Stimulated activated CD8-positive, alpha-beta memory T cell treated with anti-CD3 and anti-CD28 coated beads, Interleukin-15, amount 100 ng/mL, for 1 hour (primary cell): ENCODE data around the gene ENTPD6.
"Not testable (repeated sequence)": the region's sequence is repeated elsewhere in the genome, so short reads cannot be mapped to it uniquely, and the experiment has no call there.

ENCODE experiments used
- DNase-seq: peaks from one replicate; pipeline ENCODE4 v3.0.0-alpha.2; 2020; ENCODE audit warnings: low read depth

The ENTPD6 gene

DNA sequence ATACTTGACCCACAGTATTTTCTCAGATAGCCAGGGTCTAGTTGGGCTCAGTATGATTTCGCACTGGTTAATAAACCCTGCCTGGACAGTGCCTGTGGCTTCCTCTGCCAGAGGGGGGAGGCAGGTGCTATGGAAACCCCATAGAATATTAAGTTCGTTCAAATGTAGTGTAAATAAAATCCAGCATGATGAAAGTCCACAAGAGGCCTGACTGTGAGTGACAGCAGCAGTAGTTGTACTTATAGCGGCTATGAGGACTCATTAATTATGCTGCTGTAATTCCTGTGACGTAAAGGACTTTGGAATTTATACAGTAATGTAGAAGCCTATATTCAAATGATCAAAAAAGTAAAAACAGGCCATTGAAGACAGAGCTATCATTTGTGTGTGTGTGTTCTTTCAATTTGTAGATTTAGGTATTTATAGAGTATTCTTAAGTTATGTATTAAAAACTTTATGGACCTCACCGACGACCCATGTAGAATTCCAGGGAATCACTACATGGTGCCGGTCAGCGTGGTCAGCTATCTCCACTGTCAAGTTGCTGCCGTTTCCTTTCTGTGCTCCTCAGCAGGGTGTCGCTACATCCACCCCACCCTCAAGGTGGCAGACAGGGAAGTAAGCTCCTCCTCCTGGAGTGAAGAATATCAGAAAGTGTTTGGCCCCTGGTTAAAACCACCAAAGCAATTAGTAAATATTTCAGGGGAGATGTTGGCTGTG lies 62.4 kb downstream of the ENTPD6 start:
- DNase-seq: no peak

DNA sequence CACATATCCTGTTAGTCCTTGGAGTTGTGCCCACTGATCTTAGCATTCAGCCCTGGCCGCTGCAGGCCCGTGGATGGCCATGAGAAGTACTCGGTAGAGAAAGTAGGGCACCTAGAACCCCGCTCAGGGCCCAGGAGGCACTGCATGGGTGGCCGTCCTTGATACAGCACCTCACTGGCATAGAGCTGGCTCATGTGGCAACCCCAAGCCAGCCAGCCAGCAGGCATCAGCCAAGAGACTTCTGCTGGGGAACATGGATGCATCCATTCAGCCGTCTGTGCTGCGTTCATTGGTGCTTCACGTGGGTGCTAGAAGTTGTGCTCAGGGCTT lies 62.9 kb downstream of the ENTPD6 start:
- DNase-seq: no peak

DNA sequence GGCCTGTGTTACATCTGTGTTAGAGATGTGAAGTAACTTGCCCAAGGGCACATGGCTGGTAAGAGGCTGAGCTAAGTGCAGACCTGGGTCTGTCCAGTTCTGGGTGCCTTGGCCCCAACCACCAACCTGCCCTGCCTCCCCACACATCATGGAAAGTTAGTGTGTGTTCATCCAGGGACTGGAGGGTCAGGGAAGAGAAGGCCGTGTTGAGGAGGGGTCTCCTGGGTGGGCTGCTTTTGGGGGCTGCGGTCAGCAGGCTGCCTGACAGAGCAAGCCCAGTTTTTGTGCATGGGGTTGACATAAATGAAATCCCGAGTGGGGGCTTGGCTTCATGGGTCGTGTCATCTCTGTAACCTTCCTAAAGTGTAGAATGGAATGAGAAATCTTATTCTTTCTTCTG lies 63.3 kb downstream of the ENTPD6 start:
- no peak for DNase-seq

DNA sequence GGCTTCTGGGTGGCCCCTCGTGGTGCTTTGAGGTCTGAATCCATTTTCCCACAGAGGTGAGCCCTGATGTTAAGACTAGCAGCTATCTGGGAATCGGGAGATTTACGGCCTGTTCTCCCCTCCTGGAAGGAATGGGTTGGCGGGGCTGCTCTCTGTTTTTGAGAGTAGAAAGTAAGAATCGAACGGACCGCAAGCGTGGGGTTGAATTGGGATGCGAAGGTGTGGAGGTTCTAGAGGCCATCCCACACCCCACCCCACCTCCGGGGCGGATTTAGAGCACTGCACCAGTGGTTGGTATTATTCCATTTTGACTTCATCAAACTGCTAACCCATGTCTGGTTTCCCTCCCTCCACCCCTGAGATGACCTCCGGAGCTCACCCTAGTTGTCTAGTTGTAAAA lies 63.8 kb downstream of the ENTPD6 start:
- DNase-seq: no peak

DNA sequence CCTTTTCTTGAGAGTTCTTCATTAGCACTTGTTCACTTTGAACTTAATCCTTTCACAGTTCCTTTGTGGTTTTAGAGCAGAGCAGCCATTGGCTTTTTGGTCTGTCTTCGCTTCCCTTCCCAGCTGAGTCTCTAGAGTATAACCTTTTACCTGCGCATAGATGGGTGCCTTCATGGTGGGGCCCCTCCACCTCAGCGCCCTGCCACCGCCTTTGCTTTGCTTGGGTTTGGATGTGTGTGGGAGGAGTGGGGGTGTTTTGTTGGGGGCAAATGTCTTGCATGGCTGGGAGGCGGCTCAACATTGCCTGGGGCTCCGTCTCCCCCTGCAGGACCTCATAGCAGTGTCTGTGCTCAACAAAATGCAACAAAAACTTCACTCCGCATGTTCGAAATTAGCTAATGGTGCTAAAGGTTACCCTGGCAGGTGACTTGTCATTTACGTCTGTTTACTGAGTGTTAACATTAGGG lies 64.3 kb downstream of the ENTPD6 start:
- no peak for DNase-seq

DNA sequence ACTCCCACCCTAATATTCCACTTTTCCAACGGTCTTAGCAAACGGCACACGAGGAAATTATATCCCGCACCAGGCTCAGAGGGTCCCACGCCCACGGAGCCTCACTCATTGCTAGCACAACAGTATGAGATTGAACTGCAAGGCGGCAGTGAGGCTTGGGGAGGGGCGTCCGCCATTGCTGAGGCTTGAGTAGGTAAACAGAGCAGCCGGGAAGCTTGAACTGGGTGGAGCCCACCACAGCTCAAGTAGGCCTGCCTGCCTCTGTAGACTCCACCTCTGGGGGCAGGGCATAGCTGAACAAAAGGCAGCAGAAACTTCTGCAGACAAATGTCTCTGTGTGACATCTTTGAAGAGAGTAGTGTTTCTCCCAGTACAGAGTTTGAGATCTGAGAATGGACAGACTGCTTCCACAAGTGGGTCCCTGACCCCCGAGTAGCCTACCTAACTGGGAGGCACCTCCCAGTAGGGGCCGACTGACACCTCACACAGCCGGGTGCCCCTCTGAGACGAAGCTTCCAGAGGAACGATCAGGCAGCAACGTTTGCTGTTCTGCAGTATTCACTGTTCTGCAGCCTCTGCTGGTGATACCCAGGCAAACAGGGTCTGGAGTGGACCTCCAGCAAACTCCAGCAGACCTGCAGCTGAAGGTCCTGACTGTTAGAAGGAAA lies 65.4 kb downstream of the ENTPD6 start:
- not testable (repeated sequence) for DNase-seq

DNA sequence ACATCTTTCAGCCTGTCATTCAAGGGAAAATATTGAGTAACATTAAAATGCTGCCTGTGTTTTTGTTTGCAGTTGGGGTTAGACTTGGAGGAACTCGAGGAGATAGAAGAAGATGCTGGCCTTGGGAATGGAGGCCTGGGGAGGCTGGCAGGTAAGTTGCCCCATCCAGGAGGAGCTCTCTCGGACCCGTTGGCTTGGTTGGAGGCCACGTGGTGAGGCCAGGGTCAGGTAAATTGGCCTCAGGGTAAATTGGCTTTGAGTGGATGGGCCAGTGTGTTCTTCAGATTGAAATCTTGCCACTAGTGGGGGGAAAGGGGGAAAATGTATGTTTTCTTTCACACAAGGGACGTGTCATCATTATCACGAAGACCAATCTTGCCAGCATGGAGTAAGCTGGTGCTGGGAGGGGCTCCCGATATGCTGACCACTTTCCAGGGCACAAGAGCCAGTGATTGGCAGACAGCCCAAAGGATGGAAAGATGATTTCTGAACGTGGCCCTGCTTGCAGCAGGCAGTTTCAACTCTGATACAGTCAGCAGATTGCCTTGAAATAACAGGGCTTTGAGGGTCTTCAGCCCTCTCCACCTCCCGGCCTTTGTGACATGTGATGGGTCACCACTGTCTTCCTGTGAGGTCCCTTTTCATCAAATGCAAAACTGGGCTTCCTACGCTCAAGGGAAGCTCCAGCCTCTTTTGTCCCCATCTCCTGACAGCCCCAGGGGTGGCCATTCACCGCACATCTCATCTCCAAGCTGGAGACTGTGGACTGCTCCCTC lies 73.7 kb downstream of the ENTPD6 start:
- no peak for DNase-seq

DNA sequence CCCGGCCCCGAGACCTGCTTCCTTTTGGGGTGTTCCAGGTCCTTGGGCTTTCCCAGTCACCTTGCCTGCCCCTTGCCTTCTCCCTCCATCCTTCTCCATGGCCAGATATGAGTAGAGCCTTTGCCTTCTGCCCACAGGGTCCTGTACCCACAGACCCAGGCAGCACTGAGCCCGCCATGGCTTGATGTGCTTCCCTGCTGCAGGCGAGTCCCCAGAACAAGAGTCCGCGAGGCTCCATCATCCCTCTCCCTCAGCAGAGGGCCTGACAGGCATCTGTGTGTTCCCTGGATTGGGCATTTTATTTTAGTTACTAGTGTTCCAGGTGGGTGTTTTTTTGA lies 74.3 kb downstream of the ENTPD6 start:
- DNase-seq: no peak

DNA sequence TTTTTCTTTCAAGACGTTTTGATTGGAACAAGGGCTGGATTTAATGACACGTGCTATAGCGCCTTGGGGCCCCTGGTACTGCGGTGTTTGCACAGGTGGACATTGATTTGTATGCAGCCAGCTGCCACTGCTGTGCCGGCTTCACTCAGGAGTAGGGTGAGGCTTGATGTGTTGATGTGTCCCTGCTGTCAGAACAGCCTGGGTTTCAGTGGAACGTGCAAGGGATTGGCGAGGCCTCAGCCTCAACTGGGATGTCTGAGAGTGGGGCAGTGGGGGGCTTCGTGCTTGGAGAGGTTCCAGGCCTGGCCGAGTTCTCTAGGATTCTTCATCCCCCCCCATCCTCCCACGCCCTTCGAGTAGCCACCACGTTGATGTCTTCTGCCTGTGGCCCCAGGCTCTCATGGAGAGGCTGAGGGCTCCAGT lies 75.3 kb downstream of the ENTPD6 start:
- DNase-seq: no peak

DNA sequence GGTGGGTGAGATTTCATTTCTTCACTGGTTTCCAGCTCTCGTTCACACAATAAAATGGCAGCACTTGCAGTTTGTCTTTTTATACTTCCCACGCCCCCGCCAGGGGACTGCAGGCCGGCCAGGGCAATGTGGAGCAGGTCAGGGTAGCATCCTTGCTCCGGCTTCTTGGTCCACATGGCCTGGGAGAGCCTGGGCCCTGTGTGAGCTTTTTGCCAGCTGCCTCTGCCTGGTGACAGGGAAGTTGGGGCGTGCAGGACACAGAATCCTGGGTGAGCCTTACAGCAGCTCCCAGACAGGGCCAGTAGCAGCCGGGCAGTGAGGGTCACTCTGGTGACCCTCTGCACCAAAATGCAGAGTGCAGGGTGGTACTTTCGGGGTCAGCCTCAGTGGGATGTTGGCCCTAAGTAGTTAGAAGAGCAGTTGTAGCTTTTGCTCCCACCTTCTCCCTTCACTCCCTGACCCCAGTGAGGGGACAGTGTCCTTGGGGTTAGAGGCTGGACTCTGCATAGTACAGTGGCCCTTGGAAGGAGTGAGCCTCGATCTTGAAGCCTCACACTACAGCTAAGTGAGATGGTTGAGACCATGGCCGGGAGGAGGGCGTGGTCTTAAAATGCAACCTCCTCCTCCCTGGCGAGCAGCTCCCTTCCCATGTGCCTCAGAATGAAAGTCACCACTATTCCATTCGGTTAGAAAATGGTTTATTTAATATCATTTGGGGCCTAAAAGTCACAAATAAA lies 76.1 kb downstream of the ENTPD6 start:
- DNase-seq: no peak

DNA sequence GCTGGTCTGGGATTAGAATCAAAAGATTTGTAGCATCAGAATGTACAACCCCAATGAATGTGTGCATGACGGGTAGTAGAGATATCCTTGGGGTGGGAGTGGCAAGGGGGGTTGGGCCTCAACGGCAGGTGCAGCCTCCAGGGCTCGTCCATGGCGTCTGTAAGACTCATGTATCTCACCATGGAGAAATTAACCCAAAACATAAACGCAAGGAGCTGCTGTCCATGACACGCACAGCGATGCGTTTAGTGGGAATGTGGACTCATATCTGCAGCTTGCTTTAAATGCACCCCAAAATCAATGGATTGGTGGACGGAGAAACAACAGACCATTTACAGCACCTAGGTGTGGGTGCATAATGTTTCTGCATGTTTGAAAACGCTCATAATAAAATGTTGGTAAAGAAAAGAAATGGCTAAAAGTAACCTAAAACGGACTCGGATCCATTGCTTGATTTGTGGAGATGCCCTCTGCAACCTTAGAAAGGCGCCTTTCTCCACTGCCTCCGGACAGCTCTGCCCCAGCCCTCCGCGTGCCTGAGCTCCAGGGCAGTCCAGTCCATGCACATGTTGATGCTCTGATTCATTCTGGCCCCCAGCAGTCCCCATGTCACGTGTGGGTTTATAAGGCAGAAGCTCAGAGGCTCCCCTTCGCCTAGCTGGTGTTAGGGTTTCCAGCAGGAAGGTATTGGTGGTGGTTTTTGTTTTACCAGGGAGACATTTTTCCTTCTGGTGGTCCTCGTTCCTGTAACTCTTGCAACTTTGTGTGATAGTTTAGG lies 76.9 kb downstream of the ENTPD6 start:
- no peak for DNase-seq

DNA sequence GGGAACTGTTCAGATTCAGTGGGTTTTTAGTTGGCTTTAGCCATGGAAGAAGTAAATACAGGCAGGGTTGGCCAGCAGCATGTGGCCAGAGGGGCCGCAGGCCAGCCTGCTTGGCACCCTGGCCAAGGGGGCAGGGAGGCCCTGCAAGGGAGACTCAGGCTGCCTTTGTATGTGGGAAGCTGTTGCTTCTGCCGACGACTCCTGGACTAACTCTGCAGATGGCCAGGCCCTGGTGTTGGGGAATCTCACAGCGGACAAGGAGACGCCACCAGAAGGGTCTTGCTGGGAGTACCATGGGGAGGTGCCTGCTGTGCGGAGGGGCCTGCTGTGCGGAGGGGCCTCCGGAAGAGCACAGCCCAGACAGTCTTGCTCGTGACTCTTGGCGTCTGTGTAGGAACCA lies 77.5 kb downstream of the ENTPD6 start:
- no peak for DNase-seq

DNA sequence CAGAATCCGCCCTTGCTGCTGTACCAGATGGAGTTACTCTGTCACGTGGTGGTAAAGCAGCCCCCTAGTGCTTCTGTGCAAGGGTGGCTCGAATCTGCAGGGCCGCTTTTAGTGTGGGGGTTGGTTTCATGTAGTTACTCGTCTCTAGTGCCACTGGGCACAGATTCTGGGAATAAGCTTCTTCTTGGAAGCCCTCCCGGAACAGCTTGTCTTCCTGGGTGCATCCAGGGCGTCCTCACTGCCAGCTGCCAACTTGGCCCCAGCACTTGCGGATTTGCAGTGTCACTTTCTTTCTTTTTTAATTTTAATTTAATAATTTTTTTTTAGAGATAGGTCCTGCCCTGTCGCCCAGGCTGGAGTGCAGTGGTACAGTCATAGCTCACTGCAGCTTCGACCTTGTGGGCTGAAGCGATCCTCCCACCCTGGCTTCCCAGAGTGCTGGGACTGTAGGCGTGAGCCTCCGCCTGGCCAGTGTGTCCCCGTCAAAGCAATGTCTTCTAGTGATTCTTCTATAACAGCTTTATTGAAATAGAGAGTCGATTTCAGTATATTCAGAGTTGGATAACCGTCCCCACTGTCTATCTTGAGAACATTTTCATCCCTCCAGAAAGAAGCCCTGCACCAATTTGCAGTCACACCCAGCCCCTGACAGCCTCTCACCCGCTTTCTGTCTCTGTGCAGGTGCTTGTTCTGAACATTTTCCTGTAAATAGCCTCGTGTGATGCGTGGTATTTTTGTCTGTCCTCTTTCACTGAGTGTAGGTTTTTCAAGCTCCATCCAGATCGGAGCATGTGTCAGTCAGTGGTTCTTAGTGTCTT lies 78.2 kb downstream of the ENTPD6 start:
- DNase-seq: no peak

DNA sequence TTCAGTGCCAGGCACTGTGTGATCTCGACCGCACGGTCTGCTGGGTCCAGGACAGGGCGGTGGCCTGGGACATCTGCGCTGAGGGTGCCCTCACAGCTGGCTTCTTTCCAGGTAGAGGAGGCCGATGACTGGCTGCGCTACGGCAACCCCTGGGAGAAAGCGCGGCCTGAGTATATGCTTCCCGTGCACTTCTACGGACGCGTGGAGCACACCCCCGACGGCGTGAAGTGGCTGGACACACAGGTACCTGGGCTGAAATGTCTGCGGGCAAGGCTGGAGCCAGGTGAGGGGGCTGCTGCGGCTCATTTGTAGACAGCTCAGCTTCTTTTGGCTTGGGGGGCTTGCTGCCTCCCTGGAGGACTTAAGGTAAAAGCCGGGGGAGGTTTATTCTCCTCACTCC lies 79.0 kb downstream of the ENTPD6 start:
- no peak for DNase-seq

DNA sequence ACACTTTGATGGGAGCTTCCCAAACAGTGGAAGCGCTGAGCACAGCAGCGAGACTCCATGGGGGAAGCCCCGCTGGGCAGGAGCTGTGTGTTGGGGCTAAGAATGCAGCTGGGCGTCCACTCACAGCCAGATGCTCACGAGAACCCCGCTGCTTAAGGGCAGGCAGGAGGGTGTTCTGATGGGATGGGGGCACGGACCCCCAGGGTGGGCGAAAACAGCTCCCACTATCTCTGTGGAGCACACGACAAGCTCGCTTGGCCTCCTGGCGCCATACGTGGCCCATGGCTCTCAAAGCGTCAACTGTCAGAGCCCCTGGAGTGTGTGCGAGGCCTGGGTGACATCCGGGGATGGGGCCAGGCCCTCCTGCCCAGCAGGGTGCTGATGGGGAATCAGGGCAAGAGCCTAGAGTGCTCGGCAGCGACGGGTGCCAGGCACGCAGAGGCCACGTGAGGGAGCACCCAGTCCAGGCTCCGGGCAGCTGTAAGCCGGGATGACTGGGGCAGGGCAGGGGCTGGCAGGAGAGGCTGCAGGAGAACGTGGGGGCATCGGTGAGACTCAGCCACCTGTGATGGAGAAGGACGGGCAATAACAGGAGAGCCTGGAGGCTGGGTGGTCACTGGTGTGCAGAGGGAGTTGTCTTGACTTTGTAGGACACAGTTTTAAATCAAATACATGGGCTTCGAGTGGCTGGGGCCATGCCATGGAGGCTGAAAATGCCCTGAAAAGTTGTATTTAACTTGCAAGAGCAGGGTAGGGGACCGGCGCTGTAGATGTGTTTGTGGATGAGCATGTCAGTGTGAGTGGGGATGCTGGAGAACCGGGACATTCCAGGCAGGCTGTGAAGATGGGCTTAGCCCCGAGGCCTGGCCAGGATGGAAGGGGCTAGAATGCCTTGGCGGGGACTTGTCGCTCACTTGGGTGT lies 79.6 kb downstream of the ENTPD6 start:
- DNase-seq: no peak

DNA sequence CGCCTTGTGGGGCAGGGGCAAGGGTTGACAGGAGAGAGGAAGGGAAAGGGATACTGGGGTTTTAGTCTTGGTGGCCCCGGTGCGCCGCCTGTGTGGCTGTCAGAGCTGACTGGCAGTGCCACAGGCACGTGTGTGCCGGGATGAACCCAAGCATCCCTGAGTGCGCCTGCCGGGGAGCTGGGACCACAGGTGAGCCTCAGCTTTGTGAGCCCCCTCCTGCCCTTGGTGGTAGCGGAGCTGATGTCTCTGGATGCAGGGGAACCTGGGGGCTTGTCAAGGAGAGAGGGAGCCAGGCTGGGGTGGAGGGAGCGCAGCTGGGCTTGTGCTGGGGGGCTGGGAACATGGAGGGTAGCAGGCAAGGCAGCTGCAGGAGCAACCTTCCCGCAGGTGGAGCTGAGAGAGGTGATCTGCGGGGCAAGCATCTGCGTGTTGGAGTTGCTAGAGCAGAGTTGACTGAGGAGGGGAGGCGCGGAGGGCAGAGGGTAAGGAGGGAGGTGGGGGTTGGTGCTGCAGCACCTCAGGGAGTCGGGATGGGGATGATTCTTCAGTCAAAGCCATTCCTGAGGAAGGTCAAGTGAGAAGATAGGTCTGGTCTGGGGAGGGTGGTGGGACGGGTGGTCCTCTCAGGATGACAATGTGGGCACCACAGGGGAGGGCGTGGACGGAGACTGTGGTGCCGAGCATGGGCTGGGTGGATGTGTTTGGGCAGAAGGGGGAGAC lies 80.5 kb downstream of the ENTPD6 start:
- DNase-seq: no peak
